Astrocyte (in vitro differentiated cells and primary cell): ENCODE results near the gene ARHGAP33. TPM values are rescaled to one million over a fixed set of nuclear protein-coding genes. Genes with fewer than 3 reads are reported as not detected.
A peak's percentile ranks its signal among the peaks of the same experiment; 100 is the strongest.

ENCODE experiments used
- DNase-seq: peaks from one replicate; pipeline ENCODE4 v3.0.0-alpha.2; 2010; ENCODE audit warnings: low read depth
- FAIRE-seq: peaks from 2 replicates; lab custom pipeline; 2011; peaks lifted over from hg19 to GRCh38; lab: Jason Lieb, UNC
- H2AFZ ChIP-seq: 2 replicates; pipeline ENCODE4 v1.6.0; 2012; ENCODE audit warnings: low read depth, low read length, inconsistent platforms
- H3K27ac ChIP-seq: 2 replicates; pipeline ENCODE4 v1.5.1; 2011; ENCODE audit warnings: low read depth, low read length, inconsistent platforms
- H3K27me3 ChIP-seq: 2 replicates; pipeline ENCODE4 v1.6.0; 2011; ENCODE audit warnings: low read length, inconsistent platforms; ENCODE audit not compliant: insufficient read depth
- H3K36me3 ChIP-seq: 2 replicates; pipeline ENCODE4 v1.5.1; 2011; ENCODE audit warnings: low read length, inconsistent platforms; ENCODE audit not compliant: insufficient read depth
- H3K4me1 ChIP-seq: 2 replicates; pipeline ENCODE4 v1.5.1; 2011; ENCODE audit warnings: low read length, inconsistent platforms; ENCODE audit not compliant: insufficient read depth
- H3K4me2 ChIP-seq: 2 replicates; pipeline ENCODE4 v1.6.0; 2012; ENCODE audit warnings: low read length, inconsistent platforms
- H3K4me3 ChIP-seq: 2 replicates; pipeline ENCODE4 v1.5.1; 2011; ENCODE audit warnings: low read depth, mild to moderate bottlenecking, low read length, inconsistent platforms; ENCODE audit not compliant: insufficient read depth
- H3K79me2 ChIP-seq: 2 replicates; pipeline ENCODE4 v1.6.0; 2012; ENCODE audit warnings: mild to moderate bottlenecking, low read length, inconsistent platforms; ENCODE audit not compliant: insufficient read depth
- H3K9ac ChIP-seq: 2 replicates; pipeline ENCODE4 v1.6.0; 2012; ENCODE audit warnings: mild to moderate bottlenecking, low read length, inconsistent platforms
- H3K9me3 ChIP-seq: 2 replicates; pipeline ENCODE4 v1.5.1; 2012; ENCODE audit warnings: low read depth, mild to moderate bottlenecking, low read length, inconsistent platforms; ENCODE audit not compliant: insufficient read depth
- H4K20me1 ChIP-seq: 2 replicates; pipeline ENCODE4 v1.6.0; 2012; ENCODE audit warnings: low read length, inconsistent platforms; ENCODE audit not compliant: insufficient read depth
- H3K27ac Mint-ChIP-seq: one replicate; pipeline ENCODE4 v1.8.0; 2021; ENCODE audit warnings: mild to moderate bottlenecking, mixed read lengths; ENCODE audit not compliant: unreplicated experiment
- H3K27me3 Mint-ChIP-seq: one replicate; pipeline ENCODE4 v1.8.0; 2021; ENCODE audit warnings: low read depth, mixed read lengths; ENCODE audit not compliant: unreplicated experiment
- H3K36me3 Mint-ChIP-seq: one replicate; pipeline ENCODE4 v1.8.0; 2021; ENCODE audit warnings: low read depth, mixed read lengths; ENCODE audit not compliant: unreplicated experiment
- H3K4me1 Mint-ChIP-seq: one replicate; pipeline ENCODE4 v1.8.0; 2021; ENCODE audit warnings: low read depth, mixed read lengths; ENCODE audit not compliant: unreplicated experiment
- H3K4me3 Mint-ChIP-seq: one replicate; pipeline ENCODE4 v1.8.0; 2021; ENCODE audit warnings: mild to moderate bottlenecking, moderate library complexity, mixed read lengths; ENCODE audit not compliant: unreplicated experiment
- H3K9me3 Mint-ChIP-seq: one replicate; pipeline ENCODE4 v1.8.0; 2021; ENCODE audit warnings: mild to moderate bottlenecking, mixed read lengths; ENCODE audit not compliant: unreplicated experiment
- EZH2 ChIP-seq: IDR thresholded peaks from 2 replicates; pipeline ENCODE4 v1.6.1; 2012; ENCODE audit warnings: mild to moderate bottlenecking, low read length, inconsistent platforms; ENCODE audit not compliant: insufficient read depth
- total RNA-seq: library from RNA; stranded (reverse); gene quantifications from 2 replicates; pipeline ENCODE4 v1.2.1, GENCODE V29; 2021
- TF ChIP-seq, protein P1 (sequence below): IDR thresholded peaks from 2 replicates; pipeline ENCODE4 v1.5.1; 2011; ENCODE audit warnings: low read depth, mild to moderate bottlenecking, inconsistent platforms, low read length, moderate library complexity; ENCODE audit not compliant: insufficient read depth

Gene ARHGAP33
- total RNA-seq, 1 donor from 2014 or later, result 5.5 TPM

- peak; percentile 29 for DNase-seq
- H3K27me3 Mint-ChIP-seq, result peaks cover 2% of the 10 kb centered on the region
- Histone ChIP-seq H3K27me3 (no peaks in the 10 kb centered on the region), H3K9me3 (no peaks in the 10 kb centered on the region), H3K4me3 (peak within 1 kb of the TSS; percentile 100), H4K20me1 (peaks cover 16% of the 10 kb centered on the region), H3K4me2 (peak within 1 kb of the TSS; percentile 96), H3K9ac (peak within 1 kb of the TSS; percentile 99), H2AFZ (peak within 1 kb of the TSS; percentile 47), H3K4me1 (peaks cover 35% of the 10 kb centered on the region), H3K36me3 (peaks cover 5% of the 10 kb centered on the region), H3K27ac (peak within 1 kb of the TSS; percentile 99), H3K79me2 (peaks cover 37% of the 10 kb centered on the region)
- H3K4me1 Mint-ChIP-seq, result peaks cover 16% of the 10 kb centered on the region
- FAIRE-seq, result no peak
- peak within 1 kb of the TSS; percentile 95 for H3K4me3 Mint-ChIP-seq
- no peak for TF ChIP-seq EZH2
- TF ChIP-seq, protein P1, sequence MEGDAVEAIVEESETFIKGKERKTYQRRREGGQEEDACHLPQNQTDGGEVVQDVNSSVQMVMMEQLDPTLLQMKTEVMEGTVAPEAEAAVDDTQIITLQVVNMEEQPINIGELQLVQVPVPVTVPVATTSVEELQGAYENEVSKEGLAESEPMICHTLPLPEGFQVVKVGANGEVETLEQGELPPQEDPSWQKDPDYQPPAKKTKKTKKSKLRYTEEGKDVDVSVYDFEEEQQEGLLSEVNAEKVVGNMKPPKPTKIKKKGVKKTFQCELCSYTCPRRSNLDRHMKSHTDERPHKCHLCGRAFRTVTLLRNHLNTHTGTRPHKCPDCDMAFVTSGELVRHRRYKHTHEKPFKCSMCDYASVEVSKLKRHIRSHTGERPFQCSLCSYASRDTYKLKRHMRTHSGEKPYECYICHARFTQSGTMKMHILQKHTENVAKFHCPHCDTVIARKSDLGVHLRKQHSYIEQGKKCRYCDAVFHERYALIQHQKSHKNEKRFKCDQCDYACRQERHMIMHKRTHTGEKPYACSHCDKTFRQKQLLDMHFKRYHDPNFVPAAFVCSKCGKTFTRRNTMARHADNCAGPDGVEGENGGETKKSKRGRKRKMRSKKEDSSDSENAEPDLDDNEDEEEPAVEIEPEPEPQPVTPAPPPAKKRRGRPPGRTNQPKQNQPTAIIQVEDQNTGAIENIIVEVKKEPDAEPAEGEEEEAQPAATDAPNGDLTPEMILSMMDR, result no peak
- H3K9me3 Mint-ChIP-seq, result no peaks in the 10 kb centered on the region
- peak within 1 kb of the TSS; percentile 97 for H3K27ac Mint-ChIP-seq
- peaks cover 20% of the 10 kb centered on the region for H3K36me3 Mint-ChIP-seq
Measured at GRCh38 chr19:35756377-35757230, 18.8 kb upstream of the ARHGAP33 start, which contains the start of gene HSPB6. HSPB6 (minus strand) TSS chr19:35757029; CDS start chr19:35757008, 21 bp downstream.

GRCh38 chr19:35757231-35757748 lies 18.1 kb upstream of the ARHGAP33 start:
- Mint-ChIP-seq H3K4me1 (peaks cover 16% of the 10 kb centered on the region), H3K27me3 (peaks cover 2% of the 10 kb centered on the region), H3K4me3 (peak overlapping the region; percentile 95), H3K9me3 (no peaks in the 10 kb centered on the region), H3K36me3 (peaks cover 23% of the 10 kb centered on the region), H3K27ac (peak overlapping the region; percentile 97)
- FAIRE-seq (no peak), DNase-seq (peak; percentile 93)
- H3K27ac ChIP-seq, result peak overlapping the region; percentile 99
- peaks cover 6% of the 10 kb centered on the region for H3K36me3 ChIP-seq
- no peak for TF ChIP-seq EZH2
- TF ChIP-seq, protein P1, result no peak
- no peaks in the 10 kb centered on the region for H3K27me3 ChIP-seq
- H3K4me2 ChIP-seq, result peak overlapping the region; percentile 96
- peaks cover 16% of the 10 kb centered on the region for H4K20me1 ChIP-seq
- H3K9me3 ChIP-seq, result no peaks in the 10 kb centered on the region
- H3K79me2 ChIP-seq, result peaks cover 37% of the 10 kb centered on the region
- H3K4me3 ChIP-seq, result peak overlapping the region; percentile 100
- peak overlapping the region; percentile 47 for H2AFZ ChIP-seq
- H3K9ac ChIP-seq, result peak overlapping the region; percentile 99
- peaks cover 35% of the 10 kb centered on the region for H3K4me1 ChIP-seq
